ENCODE results near the gene IL1RL2.

GRCh38 chr2:102204638-102205037 is 17.8 kb downstream of the IL1RL2 start:
- no peak for TF ChIP-seq CTCF (IDR thresholded peaks at IDR 0.05)
- no peak for TF ChIP-seq POLR2AphosphoS5 (IDR thresholded peaks at IDR 0.05; ENCODE audit: insufficient read depth in 1 of 2, low read depth in 1 of 2)
- TF ChIP-seq POLR2A (IDR thresholded peaks at IDR 0.05) = no peak
